ENCODE measurements around the gene ARHGAP30. TPM values are rescaled to one million over a fixed set of nuclear protein-coding genes. Genes with fewer than 3 reads are reported as not detected.

ARHGAP30 gene
- polyA plus RNA-seq, 1 of the 3 experiments (the other 2 are of a cell fraction), result not detected

DNA sequence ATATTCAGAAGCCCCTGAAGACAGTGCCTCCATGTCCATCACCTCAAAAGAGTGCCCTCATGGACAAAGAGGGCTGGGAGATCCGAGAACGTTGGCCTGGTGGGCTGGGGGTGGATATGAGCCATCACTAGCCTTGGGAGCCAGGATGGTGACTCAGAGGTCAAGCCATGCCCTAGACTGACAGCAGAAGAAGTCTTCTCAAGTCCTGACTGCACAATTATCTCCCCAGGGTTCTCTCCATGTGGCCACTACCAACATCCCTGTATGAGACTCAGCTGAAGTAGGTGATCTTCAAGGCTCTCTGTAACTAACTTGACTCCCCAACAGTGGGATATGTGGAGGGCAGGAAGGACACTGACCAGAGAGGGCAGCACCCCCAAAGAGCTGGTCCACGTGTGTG is 16.8 kb downstream of the ARHGAP30 start (continued):
- TF ChIP-seq, protein P1, sequence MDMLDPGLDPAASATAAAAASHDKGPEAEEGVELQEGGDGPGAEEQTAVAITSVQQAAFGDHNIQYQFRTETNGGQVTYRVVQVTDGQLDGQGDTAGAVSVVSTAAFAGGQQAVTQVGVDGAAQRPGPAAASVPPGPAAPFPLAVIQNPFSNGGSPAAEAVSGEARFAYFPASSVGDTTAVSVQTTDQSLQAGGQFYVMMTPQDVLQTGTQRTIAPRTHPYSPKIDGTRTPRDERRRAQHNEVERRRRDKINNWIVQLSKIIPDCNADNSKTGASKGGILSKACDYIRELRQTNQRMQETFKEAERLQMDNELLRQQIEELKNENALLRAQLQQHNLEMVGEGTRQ (IDR thresholded peaks at IDR 0.05; ENCODE audit: borderline replicate concordance, low read depth, low read length), result no peak
- TF ChIP-seq, protein P2, sequence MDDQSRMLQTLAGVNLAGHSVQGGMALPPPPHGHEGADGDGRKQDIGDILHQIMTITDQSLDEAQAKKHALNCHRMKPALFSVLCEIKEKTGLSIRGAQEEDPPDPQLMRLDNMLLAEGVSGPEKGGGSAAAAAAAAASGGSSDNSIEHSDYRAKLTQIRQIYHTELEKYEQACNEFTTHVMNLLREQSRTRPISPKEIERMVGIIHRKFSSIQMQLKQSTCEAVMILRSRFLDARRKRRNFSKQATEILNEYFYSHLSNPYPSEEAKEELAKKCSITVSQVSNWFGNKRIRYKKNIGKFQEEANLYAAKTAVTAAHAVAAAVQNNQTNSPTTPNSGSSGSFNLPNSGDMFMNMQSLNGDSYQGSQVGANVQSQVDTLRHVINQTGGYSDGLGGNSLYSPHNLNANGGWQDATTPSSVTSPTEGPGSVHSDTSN (IDR thresholded peaks at IDR 0.05), result no peak

DNA sequence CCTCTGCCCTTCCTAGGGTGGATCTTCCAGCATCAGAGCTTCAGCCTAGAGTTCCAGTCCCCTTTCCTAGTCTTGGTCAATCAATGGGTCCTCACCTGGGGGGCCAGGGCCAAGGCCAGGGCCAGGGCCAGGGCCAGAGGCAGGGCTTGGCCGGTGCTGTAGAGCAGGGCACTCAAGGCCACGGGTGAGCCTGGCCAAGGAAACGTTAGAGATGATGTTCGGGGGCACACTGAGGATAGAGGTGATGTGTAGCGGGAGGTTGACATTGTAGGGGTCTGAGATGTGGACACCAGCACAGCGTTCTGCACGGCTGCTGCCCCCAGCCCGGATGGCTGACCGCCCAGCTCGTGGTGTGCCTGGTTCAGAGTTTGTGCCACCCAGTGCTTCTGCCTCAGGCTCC is 18.5 kb downstream of the ARHGAP30 start:
- no peaks in the 10 kb centered on the region for H3K9me2 ChIP-seq
- H3K4me3 ChIP-seq (ENCODE audit: low read depth in 2 of 2, low read length in 1 of 2), result no peak overlapping the region
- no peak for DNase-seq
- ChIA-PET CTCF (interaction anchor here (1.2 to 1.7 kb wide), 2 partner anchors 84 to 88 kb away, joined by 3 to 4 read pairs; no protein-coding TSS in a partner anchor), POLR2A (no interaction called here)
- H2AFZ ChIP-seq (ENCODE audit: low read depth), result no peak overlapping the region
- H3K9ac ChIP-seq, result no peak overlapping the region
- H3K4me1 ChIP-seq (ENCODE audit: control insufficient read depth in 1 of 2, insufficient read depth in 2 of 2, low read depth in 1 of 2, low read length in 1 of 2), result no peaks in the 10 kb centered on the region; a peak in 1 of 4 replicates
- no peaks in the 10 kb centered on the region for H3F3A ChIP-seq (replicated peaks; ENCODE audit: insufficient read depth)
- no peaks in the 10 kb centered on the region for H3K36me3 ChIP-seq (replicated peaks in 1 of 2; ENCODE audit: control insufficient read depth in 1 of 2, insufficient read depth in 2 of 2, low read length in 1 of 2)
- no peaks in the 10 kb centered on the region for H3K27me3 ChIP-seq (ENCODE audit: insufficient read depth)
- 67% methylated on average over 10 of the region's 10 CpGs for WGBS (ENCODE audit: low lambda C conversion rate)
- H3K79me2 ChIP-seq (ENCODE audit: insufficient read depth), result no peaks in the 10 kb centered on the region
- no peak for TF ChIP-seq FOSL2 (IDR thresholded peaks at IDR 0.05; ENCODE audit: borderline replicate concordance, low read depth)
- no peak for TF ChIP-seq GABPA (IDR thresholded peaks at IDR 0.05; ENCODE audit: low read depth)
- no peak for TF ChIP-seq JUND (IDR thresholded peaks at IDR 0.05)
- no peak for TF ChIP-seq NFIC (IDR thresholded peaks at IDR 0.05; ENCODE audit: borderline replicate concordance)
- no peak for TF ChIP-seq EZH2phosphoT487 (IDR thresholded peaks at IDR 0.05; ENCODE audit: borderline replicate concordance, low read depth)
- TF ChIP-seq, protein P3, sequence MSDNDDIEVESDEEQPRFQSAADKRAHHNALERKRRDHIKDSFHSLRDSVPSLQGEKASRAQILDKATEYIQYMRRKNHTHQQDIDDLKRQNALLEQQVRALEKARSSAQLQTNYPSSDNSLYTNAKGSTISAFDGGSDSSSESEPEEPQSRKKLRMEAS (IDR thresholded peaks at IDR 0.05; ENCODE audit: low read depth), result no peak
- no peak for TF ChIP-seq RFX5 (IDR thresholded peaks at IDR 0.05; ENCODE audit: low read length)
- TF ChIP-seq SMC3 (IDR thresholded peaks at IDR 0.05; ENCODE audit: low read depth, low read length), result no peak
- TF ChIP-seq, protein P4, sequence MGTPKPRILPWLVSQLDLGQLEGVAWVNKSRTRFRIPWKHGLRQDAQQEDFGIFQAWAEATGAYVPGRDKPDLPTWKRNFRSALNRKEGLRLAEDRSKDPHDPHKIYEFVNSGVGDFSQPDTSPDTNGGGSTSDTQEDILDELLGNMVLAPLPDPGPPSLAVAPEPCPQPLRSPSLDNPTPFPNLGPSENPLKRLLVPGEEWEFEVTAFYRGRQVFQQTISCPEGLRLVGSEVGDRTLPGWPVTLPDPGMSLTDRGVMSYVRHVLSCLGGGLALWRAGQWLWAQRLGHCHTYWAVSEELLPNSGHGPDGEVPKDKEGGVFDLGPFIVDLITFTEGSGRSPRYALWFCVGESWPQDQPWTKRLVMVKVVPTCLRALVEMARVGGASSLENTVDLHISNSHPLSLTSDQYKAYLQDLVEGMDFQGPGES (IDR thresholded peaks at IDR 0.05; ENCODE audit: low read depth, low read length), result no peak
- TF ChIP-seq FOXJ3 (CRISPR knock-in tag; IDR thresholded peaks at IDR 0.05), result no peak
- no peak for TF ChIP-seq NRF1 (IDR thresholded peaks at IDR 0.05; ENCODE audit: low read depth, low read length)
- TF ChIP-seq MXI1 (IDR thresholded peaks at IDR 0.05; ENCODE audit: low read depth, low read length), result no peak
- TF ChIP-seq, protein P2 (IDR thresholded peaks at IDR 0.05), result no peak
- no peak overlapping the region for H3K4me2 ChIP-seq
- no peaks in the 10 kb centered on the region for H3K9me3 ChIP-seq
- no peak overlapping the region for H3K27ac ChIP-seq (ENCODE audit: low read depth in 2 of 2, low read length in 1 of 2)
- H4K20me1 ChIP-seq (ENCODE audit: insufficient read depth), result no peaks in the 10 kb centered on the region

Measured in SK-N-SH (cell line).